ENCODE results near the gene SH3PXD2A. TPM values are rescaled to one million over a fixed set of nuclear protein-coding genes. Genes with fewer than 3 reads are reported as not detected.

The SH3PXD2A gene
- total RNA-seq, 1 experiment from 2014 or later, result 4.5 TPM

DNA sequence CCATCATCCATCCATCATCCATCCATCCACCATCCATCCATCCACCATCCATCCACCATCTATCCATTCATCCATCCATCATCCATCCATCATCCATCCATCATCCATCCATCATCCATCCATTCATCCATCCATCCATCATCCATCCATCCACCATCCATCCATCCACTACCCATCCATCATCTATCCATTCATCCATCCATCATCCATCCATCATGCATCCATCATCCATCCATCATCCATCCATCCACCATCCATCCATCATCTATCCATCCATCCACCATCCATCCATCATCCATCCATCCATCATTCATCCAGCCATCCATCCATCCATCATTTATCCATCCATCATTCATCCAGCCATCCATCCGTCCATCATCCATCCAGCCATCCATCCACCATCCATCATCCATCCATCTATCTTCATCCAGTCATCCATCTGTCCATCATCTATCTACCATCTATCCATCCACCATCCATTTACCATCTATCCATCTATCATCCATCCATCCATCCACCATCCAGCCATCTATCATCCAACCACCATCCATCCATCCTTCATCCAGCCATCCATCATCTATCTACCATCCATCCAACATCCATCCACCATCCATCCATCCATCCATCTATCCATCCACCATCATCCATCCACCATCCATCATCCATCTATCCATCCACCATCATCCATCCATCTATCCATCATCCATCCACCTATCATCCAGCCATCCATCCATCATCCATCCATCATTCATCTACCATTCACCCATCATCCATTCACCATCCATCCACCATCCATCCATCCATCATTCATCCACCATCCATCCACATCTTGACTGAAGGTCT, 153.8 kb downstream of the SH3PXD2A start:
- WGBS (ENCODE audit: extremely low coverage, insufficient read length, low lambda C conversion rate), result no CpG with 5 or more reads among the region's 1 CpG
- H3K23ac ChIP-seq (ENCODE audit: insufficient read length, low read depth, low read length), result no peak overlapping the region

More for the DNA sequence above, 153.8 kb downstream of the SH3PXD2A start:
- Histone ChIP-seq H4K91ac (ENCODE audit: insufficient read length, low read depth, low read length) (no peak overlapping the region), H3K4me1 (ENCODE audit: insufficient read depth, low read length) (peaks cover 2% of the 10 kb centered on the region; the same call in 1 of the 2 replicates), H3K9me3 (ENCODE audit: control insufficient read depth, low read depth, low read length) (no peaks in the 10 kb centered on the region), H2BK20ac (ENCODE audit: low read depth, low read length, poor library complexity, severe bottlenecking) (no peak overlapping the region), H4K20me1 (ENCODE audit: control insufficient read depth, insufficient read depth, insufficient read length) (no peaks in the 10 kb centered on the region), H3K27ac (ENCODE audit: insufficient read length, low read depth, low read length) (no peak overlapping the region), H2AK5ac (ENCODE audit: insufficient read length, low read length) (no peak overlapping the region), H2AFZ (ENCODE audit: low read length) (no peak overlapping the region), H3K27me3 (ENCODE audit: insufficient read depth, low read length) (no peaks in the 10 kb centered on the region), H4K5ac (ENCODE audit: insufficient read length, low read depth, low read length) (no peak overlapping the region), H3K4ac (ENCODE audit: low read depth, low read length) (no peak overlapping the region), H2BK12ac (ENCODE audit: insufficient read length, low read depth, low read length) (no peak overlapping the region), H3K79me2 (ENCODE audit: insufficient read depth, low read length) (no peaks in the 10 kb centered on the region), H4K8ac (replicated peaks; ENCODE audit: insufficient read length, low read depth, low read length) (no peak overlapping the region), H3T11ph (ENCODE audit: low read length) (no peak overlapping the region), H2BK15ac (ENCODE audit: low read depth, low read length) (no peak overlapping the region), H3K14ac (ENCODE audit: insufficient read depth, low read length) (no peak overlapping the region), H3K9ac (ENCODE audit: extremely low read depth, insufficient read length, low read length) (no peak overlapping the region), H2BK120ac (ENCODE audit: low read depth, low read length, poor library complexity, severe bottlenecking) (no peak overlapping the region), H3K23me2 (ENCODE audit: insufficient read length, low read depth, low read length, poor library complexity, severe bottlenecking) (no peaks in the 10 kb centered on the region), H3K4me2 (ENCODE audit: insufficient read depth, insufficient read length, low read length) (no peak overlapping the region), H3K79me1 (ENCODE audit: insufficient read depth, low read depth, low read length, poor library complexity, severe bottlenecking) (no peaks in the 10 kb centered on the region), H3K56ac (ENCODE audit: insufficient read length, low read depth, low read length) (no peak overlapping the region), H2BK5ac (ENCODE audit: insufficient read length, low read length) (no peak overlapping the region), H3K18ac (ENCODE audit: insufficient read length, low read depth, low read length) (no peak overlapping the region)
- H3K4me1 Mint-ChIP-seq, result peaks cover 14 to 22% of the 10 kb centered on the region in 2 experiments
- no peak overlapping the region for H3K4me3 Mint-ChIP-seq
- DNase-seq, result no peak
- H3K27me3 Mint-ChIP-seq (ENCODE audit: low read depth), result peaks cover under 1% of the 10 kb centered on the region; the same call in 1 of the 2 replicates
- H3K27ac Mint-ChIP-seq, result no peak overlapping the region
- H3K9me3 Mint-ChIP-seq, result no peaks in the 10 kb centered on the region
- TF ChIP-seq, protein P1, sequence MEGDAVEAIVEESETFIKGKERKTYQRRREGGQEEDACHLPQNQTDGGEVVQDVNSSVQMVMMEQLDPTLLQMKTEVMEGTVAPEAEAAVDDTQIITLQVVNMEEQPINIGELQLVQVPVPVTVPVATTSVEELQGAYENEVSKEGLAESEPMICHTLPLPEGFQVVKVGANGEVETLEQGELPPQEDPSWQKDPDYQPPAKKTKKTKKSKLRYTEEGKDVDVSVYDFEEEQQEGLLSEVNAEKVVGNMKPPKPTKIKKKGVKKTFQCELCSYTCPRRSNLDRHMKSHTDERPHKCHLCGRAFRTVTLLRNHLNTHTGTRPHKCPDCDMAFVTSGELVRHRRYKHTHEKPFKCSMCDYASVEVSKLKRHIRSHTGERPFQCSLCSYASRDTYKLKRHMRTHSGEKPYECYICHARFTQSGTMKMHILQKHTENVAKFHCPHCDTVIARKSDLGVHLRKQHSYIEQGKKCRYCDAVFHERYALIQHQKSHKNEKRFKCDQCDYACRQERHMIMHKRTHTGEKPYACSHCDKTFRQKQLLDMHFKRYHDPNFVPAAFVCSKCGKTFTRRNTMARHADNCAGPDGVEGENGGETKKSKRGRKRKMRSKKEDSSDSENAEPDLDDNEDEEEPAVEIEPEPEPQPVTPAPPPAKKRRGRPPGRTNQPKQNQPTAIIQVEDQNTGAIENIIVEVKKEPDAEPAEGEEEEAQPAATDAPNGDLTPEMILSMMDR (conservative IDR thresholded peaks at IDR 0.05), result no peak
- H3K36me3 Mint-ChIP-seq (ENCODE audit: insufficient read depth in 1 of 3, low read depth in 3 of 3), result no peaks in the 10 kb centered on the region

Measured in H9 (cell line).